ENCODE data around the gene ATMIN.

GRCh38 chr16:81006813-81007695 is 28.6 kb upstream of the ATMIN start, which contains the start of the genes CENPN and CMC2:
- peak; percentile 5 for TF ChIP-seq CTCF (IDR thresholded peaks at IDR 0.05; ENCODE audit: borderline replicate concordance, extremely low read depth, low read length, poor library complexity, severe bottlenecking)
- no peak for TF ChIP-seq EZH2 (IDR thresholded peaks at IDR 0.05; ENCODE audit: borderline replicate concordance, low read depth, low read length, severe bottlenecking)
